Tongue (tissue), 2 donors: ENCODE results near the gene KRT71. TPM values are rescaled to one million over a fixed set of nuclear protein-coding genes. Genes with fewer than 3 reads are reported as not detected.

Source experiments
- DNase-seq: peaks from one replicate; pipeline ENCODE4 v3.0.0-alpha.2; 2015
- total RNA-seq: library from RNA; depleted of rRNA; stranded (reverse); fragments of >200 nt; gene quantifications from one replicate; pipeline ENCODE4 v1.2.3, GENCODE V29; 2014

The KRT71 gene
- total RNA-seq, 1 donor from 2014 or later: not detected

DNA sequence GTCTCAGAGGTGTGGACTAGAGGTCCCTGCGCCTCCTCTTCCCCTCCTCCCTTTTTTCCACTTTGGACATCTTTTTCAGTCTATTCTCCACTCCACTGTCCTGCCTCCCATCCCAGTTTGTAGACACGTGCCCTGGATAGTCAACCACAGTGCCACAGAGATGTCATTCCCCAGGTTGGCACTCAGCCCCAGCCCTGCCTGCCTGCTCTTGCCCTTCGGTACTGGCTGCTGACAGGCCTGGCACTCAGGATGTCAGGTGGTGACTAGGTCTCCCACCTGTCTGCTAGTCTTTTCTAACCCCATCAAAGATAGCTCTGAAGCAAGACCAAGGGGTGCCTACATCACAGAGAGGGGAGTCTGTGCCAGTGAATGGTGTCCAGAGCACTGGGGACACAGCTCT is 15.8 kb downstream of the KRT71 start:
- DNase-seq: no peak

DNA sequence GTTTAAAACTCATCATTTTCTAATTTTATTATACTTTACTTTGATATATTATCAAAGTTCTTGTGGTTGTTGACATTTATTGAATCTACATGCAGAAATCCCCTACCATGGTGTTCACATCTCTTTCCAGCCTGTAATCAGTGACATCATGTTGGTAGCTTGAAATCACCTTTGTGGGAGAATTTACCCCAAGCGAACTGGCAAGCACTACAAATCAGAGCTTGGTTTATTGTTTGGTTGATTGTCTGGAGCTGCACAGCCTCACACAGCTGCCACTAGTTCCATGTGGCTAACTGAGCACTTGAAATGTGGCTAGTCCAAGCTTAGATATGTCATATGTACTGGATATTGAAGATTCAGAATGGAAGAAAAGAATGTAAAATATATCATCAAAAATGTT is 17.4 kb downstream of the KRT71 start:
- DNase-seq: no peak

DNA sequence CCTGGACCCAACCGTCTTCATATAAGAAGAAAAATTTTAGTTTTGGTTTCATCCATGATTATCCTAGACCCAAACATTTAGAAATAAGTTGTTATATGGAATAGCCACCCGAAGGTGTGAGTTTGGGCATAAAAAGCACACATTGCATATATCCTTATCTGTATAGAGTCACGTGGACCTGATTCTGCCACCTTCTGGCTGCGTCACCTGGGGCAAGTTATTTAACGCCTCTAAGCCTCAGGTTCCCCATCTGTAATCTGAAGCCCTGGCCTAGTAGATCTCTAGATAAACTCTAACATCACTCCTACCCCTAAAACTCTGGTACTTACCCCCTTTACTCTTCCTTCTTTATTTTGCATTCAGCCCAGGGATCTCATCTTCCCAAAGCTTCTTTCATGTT is 18.5 kb downstream of the KRT71 start:
- no peak for DNase-seq

DNA sequence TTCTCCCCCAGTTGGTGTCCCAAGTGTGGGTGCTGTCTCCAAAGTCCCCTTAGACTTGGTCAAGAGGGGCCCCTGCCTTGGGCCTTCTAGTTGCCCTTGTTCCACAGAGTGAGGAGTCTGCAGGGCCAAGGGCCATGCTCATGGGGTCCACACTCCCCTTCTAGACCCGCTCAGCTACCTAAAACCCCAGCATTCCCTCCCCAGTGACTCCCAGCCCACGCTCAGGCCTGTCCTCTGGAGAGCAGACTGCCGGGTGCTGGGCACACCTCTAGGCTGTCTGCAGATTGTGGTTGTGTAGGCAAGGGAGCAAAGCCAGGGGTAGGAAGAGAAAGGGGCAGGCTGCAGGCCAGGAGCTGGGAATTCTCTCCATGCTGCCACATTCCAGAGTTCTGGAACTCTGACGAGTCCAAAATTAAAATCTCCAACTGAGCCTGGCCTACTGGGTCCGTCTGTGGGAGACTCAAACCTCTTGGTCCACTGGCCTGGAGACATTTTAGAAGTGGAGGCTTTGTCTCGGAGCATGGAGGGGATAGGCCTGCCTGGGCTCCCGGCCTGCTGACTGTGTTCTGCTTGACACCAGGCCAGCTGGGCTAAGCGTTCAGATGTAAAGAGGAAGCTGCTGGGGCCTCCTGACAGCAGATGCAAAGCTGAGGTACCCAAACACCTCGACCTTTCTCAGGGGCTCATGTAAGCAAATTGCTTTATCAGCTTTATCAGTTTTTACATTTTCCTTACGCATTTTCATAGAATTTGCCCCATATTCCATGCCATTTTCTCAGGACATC is 19.1 kb downstream of the KRT71 start:
- no peak for DNase-seq

DNA sequence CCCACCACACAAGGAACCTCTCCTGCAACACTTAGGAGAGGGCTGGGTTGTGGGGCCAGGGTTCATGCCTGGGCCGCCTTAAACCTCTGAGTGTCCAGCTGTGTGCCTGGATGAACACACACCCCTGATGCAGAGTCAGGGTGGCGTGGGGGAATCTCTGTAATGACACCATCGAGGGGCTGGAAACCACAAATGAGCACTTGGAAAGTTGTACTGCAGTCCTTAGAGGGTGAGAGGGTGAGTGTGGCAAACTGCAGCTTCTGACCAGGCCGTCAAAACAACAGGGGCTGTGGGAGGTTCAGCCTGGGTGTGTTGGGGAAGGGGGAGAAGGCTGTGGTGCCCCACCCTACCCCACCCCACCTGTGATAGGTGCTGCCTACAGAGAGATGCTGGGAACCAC is 20.3 kb downstream of the KRT71 start:
- no peak for DNase-seq

DNA sequence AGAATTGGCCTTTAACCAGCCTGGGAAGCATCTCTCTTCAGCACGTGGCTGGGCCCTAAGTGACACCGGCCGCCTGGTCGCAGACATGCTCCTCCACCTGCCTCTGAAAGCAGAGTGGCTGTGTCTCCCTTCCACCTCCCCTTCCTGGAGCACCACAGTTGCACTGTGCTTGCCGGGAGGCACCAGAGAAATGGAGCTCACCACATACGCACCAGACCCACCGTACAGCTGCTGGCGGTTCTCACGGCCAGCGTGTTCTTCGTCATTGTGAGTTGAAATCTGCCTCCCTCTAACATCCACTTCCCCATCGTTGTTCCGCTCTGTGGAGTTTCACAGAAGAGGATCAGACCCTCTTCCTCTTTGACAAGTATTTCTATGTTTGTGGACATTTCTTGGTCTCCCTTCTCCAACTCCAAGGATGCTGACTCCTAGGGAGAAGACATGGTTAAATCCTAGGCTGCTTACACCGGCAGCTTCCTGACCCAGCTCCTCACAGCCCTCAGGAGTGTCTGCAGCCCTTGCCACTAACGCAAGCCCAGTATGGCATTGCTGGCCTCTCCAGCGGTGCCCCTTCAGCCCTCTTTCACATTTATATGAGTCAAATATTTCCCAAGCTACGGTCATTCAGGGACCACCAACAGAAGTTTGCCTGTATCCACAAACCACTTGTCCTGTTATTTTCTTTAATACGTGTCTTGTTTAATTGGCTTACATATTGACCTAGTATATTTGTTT is 21.2 kb downstream of the KRT71 start:
- no peak for DNase-seq

DNA sequence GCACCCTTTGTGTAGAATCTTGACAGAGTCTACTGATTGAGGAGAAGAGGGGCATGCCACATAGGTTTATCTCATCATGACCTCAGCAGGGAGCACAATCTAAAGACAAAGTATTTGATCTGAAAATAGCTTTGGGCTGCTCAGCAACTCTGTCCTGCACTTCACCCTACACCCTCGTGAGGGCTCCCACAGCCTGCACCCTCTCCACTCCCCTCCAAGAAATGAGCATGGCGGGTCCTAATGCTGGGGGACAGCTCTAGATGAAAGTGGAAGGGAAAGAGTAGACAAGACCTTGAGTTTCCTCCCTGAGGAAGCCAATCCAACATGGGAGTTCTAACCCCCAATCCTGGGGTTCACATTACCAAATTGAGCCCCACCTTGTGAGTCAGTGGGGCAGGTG is 22.0 kb downstream of the KRT71 start:
- DNase-seq: no peak

DNA sequence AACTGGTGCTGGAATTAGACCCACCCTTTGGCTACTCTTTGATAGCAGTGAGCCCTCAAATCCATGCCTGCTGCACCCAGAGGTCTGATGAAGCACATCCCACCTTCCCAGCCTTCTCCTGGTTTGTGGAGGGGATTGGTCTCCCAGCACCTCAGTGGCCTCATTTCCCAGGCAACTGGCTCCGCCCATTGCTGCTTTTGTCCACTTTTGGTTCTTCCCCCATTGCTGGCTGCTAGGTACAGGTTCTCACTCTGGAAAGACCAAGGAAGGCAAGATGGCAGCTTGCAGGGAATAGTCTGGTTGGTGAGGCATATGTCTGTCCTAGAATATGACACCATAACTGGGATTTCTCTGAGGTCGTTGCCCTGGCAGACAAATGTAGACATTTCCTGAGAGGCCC is 22.6 kb downstream of the KRT71 start:
- no peak for DNase-seq

DNA sequence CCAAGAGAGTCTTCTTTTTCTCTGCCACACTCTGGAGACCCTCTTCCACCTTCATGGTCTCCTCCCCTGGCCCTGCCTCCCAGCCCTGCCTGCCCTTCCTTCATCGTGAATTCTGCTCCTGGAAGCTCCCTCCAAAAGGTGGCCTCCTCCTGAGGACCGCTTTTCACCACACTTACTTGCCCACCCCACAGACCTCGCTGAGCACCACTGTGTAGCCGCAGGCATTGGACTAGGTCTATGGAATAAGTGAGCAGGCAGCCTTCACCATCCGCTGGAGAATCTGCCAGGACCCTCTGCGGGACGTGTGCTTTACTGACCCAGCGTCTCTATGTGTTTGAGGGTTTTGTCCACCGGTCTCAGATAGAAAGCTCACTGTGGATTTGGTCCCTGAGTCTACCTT is 23.1 kb downstream of the KRT71 start:
- no peak for DNase-seq

DNA sequence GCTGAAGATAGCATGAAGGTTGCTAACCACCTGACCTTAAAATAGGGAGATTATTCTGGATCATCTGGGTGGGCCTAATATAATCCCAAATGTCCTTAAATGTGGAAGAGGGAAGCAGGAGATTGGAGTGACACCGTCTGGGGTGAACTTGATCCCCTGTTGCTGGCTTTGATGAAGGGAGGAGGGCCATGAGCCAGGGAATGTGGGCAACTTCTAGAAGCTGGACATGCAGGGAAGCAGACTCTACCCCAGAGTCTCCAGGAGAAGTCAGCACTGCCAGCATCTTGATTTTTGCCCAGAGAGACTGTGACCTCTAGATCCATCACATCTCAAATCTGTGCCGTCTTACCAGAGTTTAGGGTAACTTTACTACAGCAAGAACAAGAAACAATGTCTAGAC is 23.5 kb downstream of the KRT71 start:
- no peak for DNase-seq

DNA sequence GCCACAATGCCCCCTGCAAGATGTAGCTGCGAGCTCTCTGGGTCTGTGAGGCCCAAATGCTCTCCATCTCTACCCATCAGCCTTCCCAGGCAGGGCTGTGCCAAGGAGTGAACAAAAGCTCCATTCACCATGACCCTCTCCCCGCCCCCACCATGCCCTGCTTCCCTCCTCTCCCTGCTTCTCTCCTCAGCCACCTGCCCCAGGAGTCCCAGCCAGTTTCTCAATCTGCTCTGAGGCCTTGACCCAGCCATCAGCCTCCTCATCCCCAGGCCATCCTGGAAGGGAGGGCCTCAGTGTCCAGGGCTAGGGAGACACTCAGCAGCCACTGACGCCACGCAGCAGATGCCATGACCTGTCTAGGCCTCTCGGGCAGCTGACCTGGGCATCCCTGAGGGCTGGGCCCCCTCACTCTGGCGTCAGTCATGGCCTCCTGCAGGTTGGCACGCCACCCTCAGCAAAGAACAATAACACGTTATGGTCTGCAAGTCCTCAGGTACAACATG is 24.3 kb downstream of the KRT71 start:
- no peak for DNase-seq

DNA sequence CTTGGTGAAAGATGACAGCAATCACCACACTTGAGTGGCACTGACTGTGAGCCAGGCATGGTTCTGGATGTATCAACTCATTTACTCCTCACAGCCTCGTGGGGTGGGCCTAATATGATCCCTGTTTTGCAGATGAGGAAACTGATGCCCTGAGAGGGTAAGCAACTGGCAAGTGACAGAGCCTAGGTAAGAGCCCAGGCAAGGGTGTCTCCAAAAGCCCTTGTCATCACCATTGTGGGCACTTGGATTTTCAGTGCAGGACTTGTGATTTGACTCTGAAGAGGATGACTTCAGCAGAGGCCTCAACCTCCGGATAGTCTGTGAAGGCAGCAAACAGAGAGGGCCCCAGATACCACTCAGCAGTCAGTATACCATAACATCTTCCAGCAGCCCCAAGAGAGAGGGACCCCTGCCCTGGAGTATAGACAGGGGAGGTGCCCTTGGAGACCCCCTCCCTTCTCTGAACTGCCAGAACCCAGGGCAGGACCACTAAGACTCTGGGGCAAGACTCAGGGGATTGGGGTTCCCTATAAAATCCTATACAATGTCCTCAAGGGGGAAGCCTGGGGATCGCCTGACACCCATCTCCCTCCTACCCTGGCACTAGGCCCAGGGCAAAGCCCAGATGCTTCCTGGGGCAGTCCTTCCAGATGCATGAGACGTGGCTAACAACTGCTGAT is 25.7 kb downstream of the KRT71 start:
- no peak for DNase-seq

DNA sequence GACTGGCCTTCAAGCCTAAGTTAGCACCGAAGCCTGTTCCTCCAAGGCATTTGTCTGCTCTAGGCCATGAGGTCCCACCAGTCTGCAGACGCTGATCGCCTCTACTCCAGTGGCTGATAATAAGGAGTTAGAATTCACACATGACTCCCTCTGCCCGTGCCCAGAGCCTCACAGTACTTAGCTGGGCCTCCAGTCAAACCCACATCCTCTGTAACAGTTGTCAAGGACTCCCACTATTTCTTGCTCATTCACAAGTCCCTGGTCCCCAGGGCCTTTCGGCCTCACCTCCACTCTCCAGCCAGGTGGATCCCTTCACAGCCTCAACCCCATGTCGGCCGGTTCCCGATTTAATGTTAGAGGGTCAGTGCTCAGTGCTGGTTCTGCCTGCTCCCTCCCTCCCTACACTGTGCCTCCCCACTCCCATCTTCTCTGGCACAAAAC is 26.4 kb downstream of the KRT71 start:
- no peak for DNase-seq

DNA sequence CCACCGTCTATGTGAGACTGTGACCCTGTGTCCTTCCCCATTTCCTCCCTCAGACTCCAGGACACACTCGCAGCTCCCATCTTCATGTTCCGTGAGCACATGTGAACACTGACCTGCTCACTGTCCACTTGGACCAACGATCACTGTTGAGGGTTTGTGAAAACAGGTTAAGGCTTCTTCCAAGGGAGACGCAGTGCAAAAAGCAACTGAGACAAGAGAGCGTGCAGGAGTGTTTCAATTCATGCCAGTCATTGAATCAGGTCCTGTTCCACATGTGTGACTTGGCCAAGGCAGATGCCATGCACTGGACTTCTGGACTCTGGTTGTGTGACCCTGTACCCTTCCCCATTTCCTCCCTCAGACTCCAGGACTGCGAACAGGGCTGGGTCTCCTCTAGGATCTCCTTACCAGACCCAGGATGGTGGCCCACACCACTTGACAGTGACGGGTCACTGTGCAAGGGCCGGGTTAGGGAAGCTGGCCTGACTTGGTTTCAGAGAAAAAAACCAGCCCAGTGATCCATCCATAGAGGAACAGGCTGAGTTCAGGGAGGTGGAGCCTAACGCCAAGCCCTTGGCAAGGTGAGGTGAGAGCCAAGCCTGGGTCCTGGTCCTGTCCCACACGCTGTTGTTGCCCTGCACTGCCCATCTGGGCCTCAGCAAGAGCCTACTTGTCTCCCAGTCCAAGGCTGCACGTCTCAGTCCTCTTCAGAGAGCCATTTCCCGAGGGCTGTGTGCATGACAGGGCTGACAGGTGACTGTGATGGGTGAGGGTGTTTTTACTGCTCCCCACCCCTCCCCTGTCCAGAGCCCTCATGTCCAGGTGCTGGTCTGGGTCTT is 27.1 kb downstream of the KRT71 start:
- DNase-seq: no peak

DNA sequence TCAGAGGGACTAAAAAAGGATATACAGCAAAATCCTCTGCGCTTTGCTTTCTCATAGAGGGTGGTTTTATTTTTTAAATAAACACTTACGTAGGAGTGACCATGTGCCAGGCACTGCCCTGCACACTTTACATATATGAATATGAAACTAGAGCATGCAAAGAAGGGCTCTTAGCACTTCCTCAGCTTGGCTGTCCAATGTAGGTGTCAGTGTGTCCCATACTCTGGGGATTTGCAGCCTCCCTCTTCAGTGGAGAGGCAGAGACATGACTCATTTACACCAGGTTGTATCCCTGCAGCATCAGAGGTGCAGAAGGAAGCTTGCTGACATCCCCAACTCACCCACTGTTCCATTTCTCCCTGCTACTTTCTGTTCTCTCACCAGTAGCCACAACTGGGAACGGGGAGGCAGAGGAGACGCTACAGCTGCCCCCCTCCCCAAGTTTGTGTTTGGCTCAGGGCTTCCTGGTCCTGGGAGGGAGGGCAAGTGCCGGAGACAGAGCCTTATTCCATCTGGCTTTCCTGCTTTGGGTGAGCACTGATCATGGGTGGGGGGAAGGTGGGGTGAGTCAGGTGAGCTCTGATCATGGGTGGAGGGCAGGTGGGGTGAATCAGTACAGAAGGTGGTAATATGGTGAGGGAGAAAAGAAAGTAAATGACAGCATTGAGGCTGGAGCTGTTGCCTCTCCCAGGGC is 27.9 kb downstream of the KRT71 start:
- no peak for DNase-seq

DNA sequence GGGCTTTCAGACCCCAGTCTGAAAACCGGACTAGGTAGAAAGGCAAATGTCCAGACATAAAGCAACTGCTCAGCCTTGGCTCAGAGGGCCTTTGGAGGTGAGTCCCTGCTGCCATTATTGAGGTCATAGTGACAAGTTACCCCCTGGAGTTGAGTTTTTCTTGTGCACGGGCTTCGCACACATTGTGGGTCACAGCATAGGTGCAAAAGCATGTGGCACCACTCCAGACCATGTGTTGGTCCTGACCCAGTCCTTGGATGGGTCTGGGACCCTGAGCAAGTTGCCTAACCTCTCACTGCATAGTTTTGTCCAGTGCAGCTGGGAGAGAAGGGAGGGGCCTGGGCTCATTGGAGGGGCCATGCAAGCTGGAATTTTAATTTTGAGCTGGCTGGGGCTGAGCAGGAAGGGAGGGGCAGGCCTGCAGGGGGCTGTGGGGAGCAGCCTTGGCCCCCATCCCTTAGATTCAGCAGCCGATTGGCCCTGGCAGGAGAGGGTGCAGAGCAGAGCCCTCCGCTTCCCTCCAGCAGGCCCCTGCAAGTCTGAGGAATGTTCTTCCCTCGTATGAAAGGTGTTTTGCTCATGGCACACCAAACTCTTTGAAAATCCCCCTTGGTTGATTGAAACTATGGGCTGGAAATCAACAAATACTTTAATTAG is 28.6 kb downstream of the KRT71 start:
- peak; percentile 75 for DNase-seq

DNA sequence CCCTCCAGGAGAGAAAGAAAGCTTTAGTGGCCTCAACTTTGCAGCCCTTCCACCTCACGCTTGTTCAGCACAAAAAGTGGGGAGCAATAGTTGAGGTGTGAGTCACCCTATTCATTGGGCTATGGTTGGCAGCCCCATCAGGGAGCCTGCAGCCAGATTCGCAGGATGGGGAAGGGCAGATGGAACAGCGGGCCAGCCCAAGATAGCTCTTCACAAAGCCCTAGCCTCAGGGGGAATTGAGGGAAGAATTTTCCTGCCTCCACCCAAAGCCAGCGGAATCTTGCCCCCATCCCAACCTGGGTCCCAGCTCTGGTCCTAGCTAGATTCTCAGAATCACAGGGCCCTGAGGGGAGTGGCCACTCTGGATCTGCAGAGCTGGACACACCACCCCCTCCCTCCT is 29.1 kb downstream of the KRT71 start:
- DNase-seq: no peak

DNA sequence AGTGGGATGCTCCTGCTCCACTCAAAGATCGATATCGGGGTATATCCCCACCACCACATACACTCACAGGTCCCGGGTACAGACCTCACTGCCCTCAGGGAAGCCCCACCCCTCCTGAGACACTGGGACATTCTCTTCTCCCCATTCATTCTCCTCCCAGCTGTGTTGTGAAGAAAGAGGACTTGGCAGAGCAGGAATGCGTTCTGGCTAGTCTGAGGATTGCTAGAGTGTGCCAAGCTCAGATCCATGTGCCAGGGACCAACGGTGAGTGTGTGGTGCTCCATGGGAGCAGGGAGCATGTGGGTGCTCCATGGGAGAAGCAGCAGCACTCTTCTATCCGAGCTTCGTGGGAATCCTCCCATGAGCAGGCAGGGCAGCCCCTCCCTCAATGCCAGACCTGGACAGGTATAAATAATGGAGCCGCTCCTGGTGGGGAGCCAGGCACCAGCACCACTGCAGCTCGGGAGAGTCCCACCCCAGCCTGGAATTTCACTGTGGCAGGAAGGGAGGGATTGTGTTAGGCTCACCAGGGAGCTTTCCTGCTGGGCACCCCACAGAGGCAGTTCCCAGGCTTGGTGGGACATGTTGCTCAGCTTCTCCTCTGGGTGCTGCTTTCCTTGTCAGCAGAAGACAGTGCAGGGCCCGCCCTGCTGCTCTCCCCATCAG is 30.5 kb downstream of the KRT71 start:
- peak; percentile 75 for DNase-seq

DNA sequence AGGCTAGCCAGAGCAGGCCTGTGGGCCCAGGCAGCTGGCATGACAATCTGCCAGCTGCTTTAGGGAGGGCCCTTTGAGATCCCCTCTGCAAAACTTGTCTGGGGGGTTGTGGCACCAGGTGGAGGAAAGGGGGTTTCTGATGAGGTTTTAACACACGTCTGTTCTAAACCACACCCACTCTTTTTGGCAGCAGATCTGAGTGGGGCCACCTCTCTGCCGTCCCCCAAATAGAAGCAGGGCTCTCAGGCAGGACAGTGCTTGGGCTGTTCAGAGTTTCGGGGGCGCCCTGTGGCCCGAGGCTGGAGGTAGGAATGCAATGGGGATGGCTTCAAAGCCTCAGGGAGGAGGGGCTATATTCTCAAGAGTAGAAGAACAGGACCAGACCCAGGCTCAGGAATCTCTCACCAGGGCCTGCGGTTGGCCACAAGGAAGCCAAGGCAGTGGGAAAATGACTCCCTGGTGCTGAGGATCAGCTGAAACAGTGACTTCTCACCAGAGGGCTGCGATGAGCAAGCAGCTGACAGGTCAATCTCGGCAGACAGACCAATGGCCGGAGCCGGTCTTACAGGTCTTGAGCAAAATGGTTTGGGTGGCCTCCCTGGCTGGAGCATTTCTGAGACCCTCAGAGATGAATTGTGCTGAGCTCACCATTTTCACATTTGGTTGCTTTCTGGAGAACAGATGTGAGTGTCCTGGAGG is 31.2 kb downstream of the KRT71 start:
- DNase-seq: peak; percentile 85

DNA sequence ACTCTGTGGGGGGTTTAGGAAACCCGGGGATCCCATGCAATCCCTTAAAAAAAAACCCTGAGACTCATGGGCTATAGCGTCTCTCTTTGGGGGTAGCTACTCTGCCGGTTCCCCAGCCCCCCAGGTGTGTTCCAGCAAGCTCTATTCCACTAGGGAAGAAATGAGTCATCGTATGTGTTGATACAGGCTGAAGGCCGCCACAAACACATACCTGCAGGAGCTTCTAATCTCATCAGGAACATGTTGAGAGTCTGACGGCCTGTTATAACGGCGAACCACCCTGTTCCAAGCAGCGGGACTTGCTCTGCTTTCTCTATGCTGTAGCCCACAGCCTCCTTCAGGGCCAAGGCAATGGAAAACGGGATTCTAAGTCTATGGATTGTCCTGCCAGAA is 31.8 kb downstream of the KRT71 start:
- DNase-seq: no peak
